Breast epithelium (tissue), 4 donors: Measurements from ENCODE around the gene AEBP1. TPM values are rescaled to one million over a fixed set of nuclear protein-coding genes. Genes with fewer than 3 reads are reported as not detected.

Experiments
- DNase-seq, 2 donors: peaks; one replicate each; pipeline ENCODE4 v3.0.0-alpha.2; 2019; ENCODE audit warnings: low spot score in 2 of 2
- H3K27ac ChIP-seq, 2 donors: fragments of 200-600 bp; sonication (generic) in 1 of 2; one replicate each; pipeline ENCODE4 v1.5.1; 2016 to 2019; ENCODE audit warnings: mild to moderate bottlenecking in 1 of 2
- H3K27me3 ChIP-seq, 2 donors: fragments of 200-600 bp; sonication (generic) in 1 of 2; one replicate each; pipeline versions ENCODE4 v1.5.1 to v1.6.0; 2017 to 2019; ENCODE audit warnings: control low read depth in 1 of 2, mild to moderate bottlenecking in 1 of 2
- H3K36me3 ChIP-seq: fragments of 200-600 bp; one replicate; pipeline ENCODE4 v1.5.1; 2019
- H3K4me1 ChIP-seq, 2 donors: fragments of 200-600 bp; sonication (generic); one replicate each; pipeline ENCODE4 v1.5.1; 2016 to 2019; ENCODE audit warnings: control low read depth in 1 of 2
- H3K4me3 ChIP-seq, 3 donors: fragments of 200-600 bp; sonication (generic); 1 replicate in 2 of 3; 2 replicates in 1 of 3; pipeline ENCODE4 v1.5.1; 2016 to 2019; ENCODE audit warnings: mild to moderate bottlenecking in 3 of 3, moderate library complexity in 2 of 3
- H3K9me3 ChIP-seq, 2 donors: fragments of 200-600 bp; sonication (generic) in 1 of 2; one replicate each; pipeline ENCODE4 v1.5.1; 2016 to 2019; ENCODE audit warnings: control low read depth in 1 of 2
- CTCF ChIP-seq, 3 donors: fragments of 450-650 bp; IDR thresholded peaks; one replicate each; pipeline ENCODE4 v1.5.1; 2016 to 2017; ENCODE audit warnings: antibody characterized with exemption in 3 of 3, mild to moderate bottlenecking in 3 of 3, moderate library complexity in 3 of 3
- POLR2A ChIP-seq: fragments of 450-650 bp; IDR thresholded peaks from one replicate; pipeline ENCODE4 v1.6.1; 2016; ENCODE audit warnings: antibody characterized with exemption, mild to moderate bottlenecking, moderate library complexity
- POLR2AphosphoS5 ChIP-seq, 3 donors: sonication (generic); formaldehyde crosslinking; IDR thresholded peaks; one replicate each; pipeline ENCODE4 v1.6.1; 2017; ENCODE audit warnings: antibody characterized with exemption in 3 of 3
- intact Hi-C: fragments of 100-400 bp; cut with DNase I; formaldehyde crosslinking; loops from one replicate; pipeline ENCODE4 v1.15.1; 2023; ENCODE audit warnings: low total_unique reads
- total RNA-seq, 3 donors: library from RNA; depleted of rRNA; stranded (reverse); fragments of >200 nt; gene quantifications; one replicate each; pipeline ENCODE4 v1.1.0, GENCODE V29; 2016

Gene AEBP1
- total RNA-seq, 3 donors from 2014 or later, result 85.6 to 300 (median 145) TPM

- H3K27me3 ChIP-seq, result no peaks in the 10 kb centered on the region
- no peaks in the 10 kb centered on the region for H3K9me3 ChIP-seq
- no peaks in the 10 kb centered on the region for H3K36me3 ChIP-seq
- no peak overlapping the region for H3K4me3 ChIP-seq
- intact Hi-C loops, result no loop called here
- no peak for DNase-seq
- no peaks in the 10 kb centered on the region for H3K4me1 ChIP-seq
- TF ChIP-seq POLR2AphosphoS5 (IDR thresholded peaks at IDR 0.05), result no peak
- TF ChIP-seq CTCF (IDR thresholded peaks at IDR 0.05), result no peak
- no peak for TF ChIP-seq POLR2A
- H3K27ac ChIP-seq, result no peak overlapping the region
Observed at GRCh38 chr7:44128721-44129582, 24.8 kb downstream of the AEBP1 start.

- H3K36me3 ChIP-seq, result no peaks in the 10 kb centered on the region
- no peaks in the 10 kb centered on the region for H3K9me3 ChIP-seq
- TF ChIP-seq POLR2AphosphoS5 (IDR thresholded peaks at IDR 0.05) (no peak), POLR2A (no peak), CTCF (IDR thresholded peaks at IDR 0.05) (no peak)
- H3K27me3 ChIP-seq, result no peaks in the 10 kb centered on the region
- H3K4me1 ChIP-seq, result no peaks in the 10 kb centered on the region
- no peak for DNase-seq
- no peak overlapping the region for H3K4me3 ChIP-seq
- no peak overlapping the region for H3K27ac ChIP-seq
- intact Hi-C loops, result no loop called here
Observed at GRCh38 chr7:44131173-44132029, 27.3 kb downstream of the AEBP1 start.

GRCh38 chr7:44132039-44132438 is 27.9 kb downstream of the AEBP1 start:
- Histone ChIP-seq H3K4me1 (no peaks in the 10 kb centered on the region), H3K27me3 (no peaks in the 10 kb centered on the region), H3K27ac (no peak overlapping the region), H3K36me3 (no peaks in the 10 kb centered on the region), H3K4me3 (no peak overlapping the region), H3K9me3 (no peaks in the 10 kb centered on the region)
- no peak for DNase-seq
- intact Hi-C loops, result no loop called here
- TF ChIP-seq CTCF (IDR thresholded peaks at IDR 0.05) (no peak), POLR2A (no peak), POLR2AphosphoS5 (IDR thresholded peaks at IDR 0.05) (no peak)

- no peak overlapping the region for H3K27ac ChIP-seq
- H3K4me1 ChIP-seq, result no peaks in the 10 kb centered on the region
- no peaks in the 10 kb centered on the region for H3K27me3 ChIP-seq
- no peak overlapping the region for H3K4me3 ChIP-seq
- no peaks in the 10 kb centered on the region for H3K9me3 ChIP-seq
- intact Hi-C loops, result no loop called here
- no peak for DNase-seq
- no peaks in the 10 kb centered on the region for H3K36me3 ChIP-seq
- TF ChIP-seq POLR2A (no peak), CTCF (IDR thresholded peaks at IDR 0.05) (no peak), POLR2AphosphoS5 (IDR thresholded peaks at IDR 0.05) (no peak)
Observed at GRCh38 chr7:44133295-44133694, 29.1 kb downstream of the AEBP1 start.
